Activated CD4-positive, CD25-positive, alpha-beta regulatory T cell treated with anti-CD3 and anti-CD28 coated beads, Interleukin-2, amount 50 U/mL, for 16 hours (primary cell): ENCODE data around the gene DLEU7.

Experiments
- DNase-seq: peaks from one replicate; pipeline ENCODE4 v3.0.0-alpha.2; 2020; ENCODE audit warnings: low read depth, low spot score

Gene DLEU7

DNA sequence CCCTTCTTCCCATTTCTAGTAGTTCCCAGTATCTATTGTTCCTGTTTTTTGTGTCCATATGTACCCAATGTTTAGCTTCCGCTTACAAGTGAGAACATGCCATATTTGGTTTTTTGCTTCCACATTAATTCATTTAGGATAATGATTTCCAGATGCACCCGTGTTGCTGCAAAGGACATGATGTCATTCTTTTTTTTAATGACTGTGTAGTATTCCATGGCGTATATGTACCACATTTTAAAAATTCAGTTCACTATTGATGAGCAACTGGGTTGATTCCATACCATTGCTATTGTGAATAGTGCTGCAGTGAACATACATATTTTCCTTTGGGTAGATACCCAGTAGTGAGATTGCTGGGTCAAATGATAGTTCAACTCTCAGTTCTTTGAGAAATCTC lies 50.5 kb downstream of the DLEU7 start:
- DNase-seq = no peak

- no peak for DNase-seq
Observed at GRCh38 chr13:50788551-50789210, 54.8 kb downstream of the DLEU7 start.

DNA sequence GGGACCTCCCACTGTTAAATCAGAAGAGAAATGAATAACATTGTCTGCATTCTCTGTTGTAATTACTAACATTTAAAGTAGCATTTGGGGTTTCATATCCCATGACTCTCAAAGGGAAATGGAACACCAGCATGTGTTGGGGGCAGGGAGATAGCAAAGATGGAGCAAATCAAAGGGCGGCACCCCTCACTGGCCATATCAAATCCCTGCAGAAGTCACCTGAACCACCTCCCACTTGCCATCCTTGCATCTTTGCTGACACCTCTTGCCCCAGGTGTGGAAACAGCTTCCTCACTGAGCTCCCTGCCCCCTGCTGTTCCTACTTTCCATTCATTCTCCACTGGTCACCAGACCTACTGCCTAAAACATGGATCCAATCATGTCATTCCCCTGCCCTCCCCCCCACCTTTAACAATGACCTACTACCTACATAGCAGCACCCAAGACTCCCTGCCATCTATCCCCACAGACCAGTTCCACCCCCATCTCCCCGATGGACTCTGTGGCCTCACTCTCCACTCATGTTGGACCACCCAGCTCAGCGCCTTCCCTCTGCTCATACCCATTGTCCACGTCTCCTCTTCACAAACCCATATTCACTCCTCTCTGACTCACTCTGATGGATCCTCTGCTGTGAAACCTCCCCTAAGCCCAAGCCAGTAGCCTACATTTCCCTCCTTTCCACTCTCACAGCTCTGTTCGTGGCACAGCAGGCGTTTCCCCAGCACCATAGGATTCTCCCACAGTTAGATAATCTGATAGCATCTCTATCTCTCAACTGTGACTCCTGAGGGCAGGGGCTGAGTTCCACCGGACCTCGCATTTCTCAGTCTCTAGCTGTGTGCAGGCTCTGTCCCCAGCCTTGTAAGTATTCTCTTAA lies 55.9 kb downstream of the DLEU7 start:
- no peak for DNase-seq

GRCh38 chr13:50783717-50784290 lies 59.7 kb downstream of the DLEU7 start:
- DNase-seq = no peak

GRCh38 chr13:50783066-50783465 lies 60.4 kb downstream of the DLEU7 start:
- no peak for DNase-seq

- DNase-seq = no peak
Observed at GRCh38 chr13:50780201-50781015, 63.1 kb downstream of the DLEU7 start.

DNA sequence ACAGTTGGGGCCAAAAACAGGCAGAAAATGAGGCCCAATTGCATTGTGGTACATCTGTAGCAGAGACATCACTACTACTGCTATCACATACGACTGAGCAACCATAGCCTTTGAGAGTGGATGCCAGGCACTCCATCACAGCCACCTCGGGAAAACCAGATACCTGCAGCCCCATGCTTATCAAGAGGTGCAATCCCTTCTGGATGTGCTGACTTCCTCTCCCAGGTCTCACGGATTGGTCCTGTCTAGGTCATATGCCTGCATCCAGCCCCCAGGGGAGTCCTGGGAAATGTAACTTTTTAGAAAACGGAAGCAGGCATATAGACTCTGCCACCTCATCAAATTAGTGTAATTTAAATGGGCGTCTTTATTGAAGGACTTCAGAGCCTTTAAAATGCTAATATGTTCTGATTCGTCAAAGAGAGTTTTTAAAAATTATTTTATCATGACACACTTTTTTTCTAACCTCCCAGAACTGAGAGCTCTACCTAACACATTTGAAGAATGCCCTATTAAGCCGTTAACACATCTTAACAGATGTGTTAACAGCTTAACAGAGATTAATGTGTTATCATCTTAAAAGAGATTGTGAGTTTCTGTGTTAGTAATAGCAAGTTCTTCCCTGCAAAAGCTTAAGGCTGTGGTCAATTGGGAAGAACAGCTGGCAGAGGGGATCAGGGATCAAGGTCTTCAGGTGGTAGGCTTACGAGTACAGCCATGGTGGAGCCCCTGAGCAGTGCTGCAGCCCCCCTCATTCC lies 63.9 kb downstream of the DLEU7 start:
- DNase-seq = no peak
